GM23338 (cell line): ENCODE data around the gene CD247. TPM values are rescaled to one million over a fixed set of nuclear protein-coding genes. Genes with fewer than 3 reads are reported as not detected.

ENCODE experiments used
- ATAC-seq: fragments of 200-7000 bp; cut with Tn5 transposase; 3 replicates; pipeline ENCODE4 v1.9.1; 2020
- DNase-seq: peaks from one replicate; pipeline ENCODE4 v3.0.0-alpha.2; 2015; ENCODE audit warnings: low spot score
- H2AFZ ChIP-seq: fragments of 200-600 bp; sonication (generic); 2 replicates; pipeline ENCODE4 v1.8.0; 2016; ENCODE audit warnings: antibody characterized with exemption, mild to moderate bottlenecking, moderate library complexity
- H3F3A ChIP-seq: fragments of 200-600 bp; sonication (generic); replicated peaks from 2 replicates; pipeline ENCODE4 v1.8.0; 2017; ENCODE audit warnings: antibody characterized with exemption, mixed run types, low read depth
- H3K27ac ChIP-seq: fragments of 200-600 bp; sonication (generic); 2 replicates; pipeline ENCODE4 v1.6.1; 2016; ENCODE audit warnings: low read depth
- H3K27me3 ChIP-seq: fragments of 200-600 bp; sonication (generic); 2 replicates; pipeline ENCODE4 v1.8.0; 2016; ENCODE audit warnings: mild to moderate bottlenecking, mixed run types, moderate library complexity; ENCODE audit not compliant: insufficient read depth
- H3K36me3 ChIP-seq: fragments of 200-600 bp; sonication (generic); 2 replicates; pipeline ENCODE4 v1.8.0; 2016; ENCODE audit warnings: mild to moderate bottlenecking; ENCODE audit not compliant: insufficient read depth
- H3K4me1 ChIP-seq: fragments of 200-600 bp; sonication (generic); 2 replicates; pipeline ENCODE4 v1.8.0; 2016; ENCODE audit warnings: mild to moderate bottlenecking, moderate library complexity; ENCODE audit not compliant: insufficient read depth
- H3K4me2 ChIP-seq: fragments of 200-600 bp; sonication (generic); 2 replicates; pipeline ENCODE4 v1.7.1; 2017; ENCODE audit warnings: mixed run types
- H3K4me3 ChIP-seq: fragments of 200-600 bp; sonication (generic); 2 replicates; pipeline ENCODE4 v1.6.1; 2016; ENCODE audit warnings: mixed run types
- H3K79me2 ChIP-seq: fragments of 200-600 bp; sonication (generic); replicated peaks from 2 replicates; pipeline ENCODE4 v1.8.0; 2017; ENCODE audit warnings: mild to moderate bottlenecking; ENCODE audit not compliant: insufficient read depth
- H3K9me2 ChIP-seq: fragments of 200-600 bp; sonication (generic); 2 replicates; pipeline ENCODE4 v1.8.0; 2017; ENCODE audit not compliant: insufficient read depth
- H4K20me1 ChIP-seq: fragments of 200-600 bp; sonication (generic); replicated peaks from 2 replicates; pipeline ENCODE4 v1.8.0; 2017; ENCODE audit warnings: mild to moderate bottlenecking; ENCODE audit not compliant: insufficient read depth
- H3K27ac Mint-ChIP-seq: 2 replicates; pipeline ENCODE4 v1.8.0; 2020; ENCODE audit warnings: inconsistent platforms, mild to moderate bottlenecking, moderate library complexity, mixed read lengths
- H3K27me3 Mint-ChIP-seq: 3 replicates; pipeline ENCODE4 v1.8.0; 2022; ENCODE audit warnings: low read depth, mild to moderate bottlenecking, moderate library complexity, mixed read lengths, inconsistent platforms; ENCODE audit not compliant: insufficient read depth, poor library complexity
- H3K36me3 Mint-ChIP-seq: 3 replicates; pipeline ENCODE4 v1.8.0; 2021; ENCODE audit warnings: low read depth, mild to moderate bottlenecking, inconsistent platforms, moderate library complexity, mixed read lengths
- H3K4me1 Mint-ChIP-seq: 3 replicates; pipeline ENCODE4 v1.8.0; 2020; ENCODE audit warnings: mild to moderate bottlenecking, inconsistent platforms, mixed read lengths
- H3K4me3 Mint-ChIP-seq: 3 replicates; pipeline ENCODE4 v1.8.0; 2021; ENCODE audit warnings: moderate library complexity, mild to moderate bottlenecking, inconsistent platforms, mixed read lengths
- H3K9me3 Mint-ChIP-seq: 3 replicates; pipeline ENCODE4 v1.8.0; 2020; ENCODE audit warnings: moderate library complexity, mild to moderate bottlenecking, inconsistent platforms, mixed read lengths
- CREB1 ChIP-seq: fragments of 250-450 bp; sonication (Bioruptor Pico); IDR thresholded peaks from 2 replicates; pipeline ENCODE4 v1.5.0; 2020; ENCODE audit warnings: low read depth, mild to moderate bottlenecking, moderate library complexity
- EZH2 ChIP-seq: fragments of 200-600 bp; sonication (generic); IDR thresholded peaks from one replicate; pipeline ENCODE4 v1.8.0; 2017; ENCODE audit warnings: antibody characterized with exemption, mild to moderate bottlenecking, low read depth; ENCODE audit not compliant: unreplicated experiment
- EZH2phosphoT487 ChIP-seq: fragments of 200-600 bp; sonication (generic); IDR thresholded peaks from one replicate; pipeline ENCODE4 v1.8.1; 2018; ENCODE audit warnings: antibody characterized with exemption; ENCODE audit not compliant: unreplicated experiment
- JUNB ChIP-seq: IDR thresholded peaks from one replicate; pipeline ENCODE4 v1.6.1; 2016; ENCODE audit warnings: antibody characterized with exemption; ENCODE audit not compliant: unreplicated experiment
- NANOG ChIP-seq: IDR thresholded peaks from 2 replicates; pipeline ENCODE4 v1.6.1; 2016; ENCODE audit warnings: antibody characterized with exemption, borderline replicate concordance
- STAT1 ChIP-seq: IDR thresholded peaks from one replicate; pipeline ENCODE4 v1.6.1; 2016; ENCODE audit warnings: antibody characterized with exemption; ENCODE audit not compliant: unreplicated experiment
- ZNF114 ChIP-seq: fragments of 250-450 bp; sonication (Bioruptor Pico); IDR thresholded peaks from 2 replicates; pipeline ENCODE4 v1.5.0; 2020; ENCODE audit warnings: mild to moderate bottlenecking, moderate library complexity
- ZNF331 ChIP-seq: fragments of 250-450 bp; sonication (Bioruptor Pico); IDR thresholded peaks from 2 replicates; pipeline ENCODE4 v1.5.0; 2020; ENCODE audit warnings: low read depth, mild to moderate bottlenecking, moderate library complexity
- polyA plus RNA-seq: library from polyadenylated mRNA; unstranded; fragments of >200 nt; fragmentation: Nextera tagmentation; extraction: Ambion mirVana; gene quantifications from 2 replicates; pipeline ENCODE4 v1.2.1, GENCODE V29; 2016
- total RNA-seq: library from RNA; depleted of rRNA; stranded (reverse); fragments of >200 nt; shearing (Covaris generic); gene quantifications from 2 replicates; pipeline ENCODE4 v1.2.3, GENCODE V29; 2014
- TF ChIP-seq, protein P1 (sequence below): fragments of 250-450 bp; sonication (Bioruptor Pico); IDR thresholded peaks from 2 replicates; pipeline ENCODE4 v1.5.0; 2020; ENCODE audit warnings: mild to moderate bottlenecking, moderate library complexity
- TF ChIP-seq, protein P2 (sequence below): IDR thresholded peaks from one replicate; pipeline ENCODE4 v1.6.1; 2018; ENCODE audit warnings: antibody characterized with exemption; ENCODE audit not compliant: unreplicated experiment
- TF ChIP-seq, protein P3 (sequence below): IDR thresholded peaks from 2 replicates; pipeline ENCODE4 v1.6.1; 2016; ENCODE audit warnings: antibody characterized with exemption

Gene CD247
- total and polyA plus RNA-seq, 2 experiments from 2014 or later: 1.2 to 1.4 TPM

DNA sequence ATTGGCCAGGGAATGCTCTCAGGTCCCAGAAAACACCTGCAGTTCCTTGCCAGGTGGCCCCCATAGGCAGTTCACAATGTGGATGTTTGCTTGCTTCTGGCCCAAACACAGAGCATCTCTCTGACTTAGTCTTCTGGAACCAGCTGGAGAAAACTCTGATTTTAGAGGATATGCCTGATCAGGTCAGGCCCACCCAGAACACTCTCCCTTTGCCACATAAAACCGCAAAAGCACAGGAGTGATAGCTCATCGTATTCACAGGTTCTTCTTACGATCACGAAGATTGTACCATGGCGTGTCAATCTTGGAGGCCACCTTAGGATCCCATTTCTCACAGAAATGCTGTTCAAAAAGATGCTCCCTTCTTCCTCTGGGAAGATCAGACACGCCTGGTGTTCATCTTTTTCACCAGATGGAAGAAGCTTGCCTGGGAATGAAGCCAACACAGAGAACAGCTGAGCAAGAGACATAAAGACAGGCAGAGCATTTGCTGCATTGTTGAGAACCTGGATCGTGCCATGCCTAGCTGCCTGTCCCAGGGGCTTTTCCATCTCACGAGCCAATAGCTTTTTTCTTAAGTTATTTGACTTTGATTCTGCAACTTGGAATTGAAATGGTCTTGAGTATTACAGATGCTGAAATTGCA is 11.6 kb upstream of the CD247 start:
- H3F3A ChIP-seq: no peaks in the 10 kb centered on the region
- TF ChIP-seq, protein P1, sequence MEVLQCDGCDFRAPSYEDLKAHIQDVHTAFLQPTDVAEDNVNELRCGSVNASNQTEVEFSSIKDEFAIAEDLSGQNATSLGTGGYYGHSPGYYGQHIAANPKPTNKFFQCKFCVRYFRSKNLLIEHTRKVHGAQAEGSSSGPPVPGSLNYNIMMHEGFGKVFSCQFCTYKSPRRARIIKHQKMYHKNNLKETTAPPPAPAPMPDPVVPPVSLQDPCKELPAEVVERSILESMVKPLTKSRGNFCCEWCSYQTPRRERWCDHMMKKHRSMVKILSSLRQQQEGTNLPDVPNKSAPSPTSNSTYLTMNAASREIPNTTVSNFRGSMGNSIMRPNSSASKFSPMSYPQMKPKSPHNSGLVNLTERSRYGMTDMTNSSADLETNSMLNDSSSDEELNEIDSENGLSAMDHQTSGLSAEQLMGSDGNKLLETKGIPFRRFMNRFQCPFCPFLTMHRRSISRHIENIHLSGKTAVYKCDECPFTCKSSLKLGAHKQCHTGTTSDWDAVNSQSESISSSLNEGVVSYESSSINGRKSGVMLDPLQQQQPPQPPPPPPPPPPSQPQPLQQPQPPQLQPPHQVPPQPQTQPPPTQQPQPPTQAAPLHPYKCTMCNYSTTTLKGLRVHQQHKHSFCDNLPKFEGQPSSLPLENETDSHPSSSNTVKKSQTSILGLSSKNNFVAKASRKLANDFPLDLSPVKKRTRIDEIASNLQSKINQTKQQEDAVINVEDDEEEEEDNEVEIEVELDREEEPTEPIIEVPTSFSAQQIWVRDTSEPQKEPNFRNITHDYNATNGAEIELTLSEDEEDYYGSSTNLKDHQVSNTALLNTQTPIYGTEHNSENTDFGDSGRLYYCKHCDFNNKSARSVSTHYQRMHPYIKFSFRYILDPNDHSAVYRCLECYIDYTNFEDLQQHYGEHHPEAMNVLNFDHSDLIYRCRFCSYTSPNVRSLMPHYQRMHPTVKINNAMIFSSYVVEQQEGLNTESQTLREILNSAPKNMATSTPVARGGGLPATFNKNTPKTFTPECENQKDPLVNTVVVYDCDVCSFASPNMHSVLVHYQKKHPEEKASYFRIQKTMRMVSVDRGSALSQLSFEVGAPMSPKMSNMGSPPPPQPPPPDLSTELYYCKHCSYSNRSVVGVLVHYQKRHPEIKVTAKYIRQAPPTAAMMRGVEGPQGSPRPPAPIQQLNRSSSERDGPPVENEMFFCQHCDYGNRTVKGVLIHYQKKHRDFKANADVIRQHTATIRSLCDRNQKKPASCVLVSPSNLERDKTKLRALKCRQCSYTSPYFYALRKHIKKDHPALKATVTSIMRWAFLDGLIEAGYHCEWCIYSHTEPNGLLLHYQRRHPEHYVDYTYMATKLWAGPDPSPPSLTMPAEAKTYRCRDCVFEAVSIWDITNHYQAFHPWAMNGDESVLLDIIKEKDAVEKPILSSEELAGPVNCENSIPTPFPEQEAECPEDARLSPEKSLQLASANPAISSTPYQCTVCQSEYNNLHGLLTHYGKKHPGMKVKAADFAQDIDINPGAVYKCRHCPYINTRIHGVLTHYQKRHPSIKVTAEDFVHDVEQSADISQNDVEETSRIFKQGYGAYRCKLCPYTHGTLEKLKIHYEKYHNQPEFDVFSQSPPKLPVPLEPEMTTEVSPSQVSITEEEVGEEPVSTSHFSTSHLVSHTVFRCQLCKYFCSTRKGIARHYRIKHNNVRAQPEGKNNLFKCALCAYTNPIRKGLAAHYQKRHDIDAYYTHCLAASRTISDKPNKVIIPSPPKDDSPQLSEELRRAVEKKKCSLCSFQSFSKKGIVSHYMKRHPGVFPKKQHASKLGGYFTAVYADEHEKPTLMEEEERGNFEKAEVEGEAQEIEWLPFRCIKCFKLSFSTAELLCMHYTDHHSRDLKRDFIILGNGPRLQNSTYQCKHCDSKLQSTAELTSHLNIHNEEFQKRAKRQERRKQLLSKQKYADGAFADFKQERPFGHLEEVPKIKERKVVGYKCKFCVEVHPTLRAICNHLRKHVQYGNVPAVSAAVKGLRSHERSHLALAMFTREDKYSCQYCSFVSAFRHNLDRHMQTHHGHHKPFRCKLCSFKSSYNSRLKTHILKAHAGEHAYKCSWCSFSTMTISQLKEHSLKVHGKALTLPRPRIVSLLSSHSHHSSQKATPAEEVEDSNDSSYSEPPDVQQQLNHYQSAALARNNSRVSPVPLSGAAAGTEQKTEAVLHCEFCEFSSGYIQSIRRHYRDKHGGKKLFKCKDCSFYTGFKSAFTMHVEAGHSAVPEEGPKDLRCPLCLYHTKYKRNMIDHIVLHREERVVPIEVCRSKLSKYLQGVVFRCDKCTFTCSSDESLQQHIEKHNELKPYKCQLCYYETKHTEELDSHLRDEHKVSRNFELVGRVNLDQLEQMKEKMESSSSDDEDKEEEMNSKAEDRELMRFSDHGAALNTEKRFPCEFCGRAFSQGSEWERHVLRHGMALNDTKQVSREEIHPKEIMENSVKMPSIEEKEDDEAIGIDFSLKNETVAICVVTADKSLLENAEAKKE (CRISPR knock-in tag): no peak
- TF ChIP-seq, protein P2, sequence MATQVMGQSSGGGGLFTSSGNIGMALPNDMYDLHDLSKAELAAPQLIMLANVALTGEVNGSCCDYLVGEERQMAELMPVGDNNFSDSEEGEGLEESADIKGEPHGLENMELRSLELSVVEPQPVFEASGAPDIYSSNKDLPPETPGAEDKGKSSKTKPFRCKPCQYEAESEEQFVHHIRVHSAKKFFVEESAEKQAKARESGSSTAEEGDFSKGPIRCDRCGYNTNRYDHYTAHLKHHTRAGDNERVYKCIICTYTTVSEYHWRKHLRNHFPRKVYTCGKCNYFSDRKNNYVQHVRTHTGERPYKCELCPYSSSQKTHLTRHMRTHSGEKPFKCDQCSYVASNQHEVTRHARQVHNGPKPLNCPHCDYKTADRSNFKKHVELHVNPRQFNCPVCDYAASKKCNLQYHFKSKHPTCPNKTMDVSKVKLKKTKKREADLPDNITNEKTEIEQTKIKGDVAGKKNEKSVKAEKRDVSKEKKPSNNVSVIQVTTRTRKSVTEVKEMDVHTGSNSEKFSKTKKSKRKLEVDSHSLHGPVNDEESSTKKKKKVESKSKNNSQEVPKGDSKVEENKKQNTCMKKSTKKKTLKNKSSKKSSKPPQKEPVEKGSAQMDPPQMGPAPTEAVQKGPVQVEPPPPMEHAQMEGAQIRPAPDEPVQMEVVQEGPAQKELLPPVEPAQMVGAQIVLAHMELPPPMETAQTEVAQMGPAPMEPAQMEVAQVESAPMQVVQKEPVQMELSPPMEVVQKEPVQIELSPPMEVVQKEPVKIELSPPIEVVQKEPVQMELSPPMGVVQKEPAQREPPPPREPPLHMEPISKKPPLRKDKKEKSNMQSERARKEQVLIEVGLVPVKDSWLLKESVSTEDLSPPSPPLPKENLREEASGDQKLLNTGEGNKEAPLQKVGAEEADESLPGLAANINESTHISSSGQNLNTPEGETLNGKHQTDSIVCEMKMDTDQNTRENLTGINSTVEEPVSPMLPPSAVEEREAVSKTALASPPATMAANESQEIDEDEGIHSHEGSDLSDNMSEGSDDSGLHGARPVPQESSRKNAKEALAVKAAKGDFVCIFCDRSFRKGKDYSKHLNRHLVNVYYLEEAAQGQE: no peak
- TF ChIP-seq STAT1 (no peak), JUNB (no peak), EZH2phosphoT487 (no peak), EZH2 (no peak), ZNF331 (CRISPR knock-in tag) (no peak), CREB1 (CRISPR knock-in tag) (no peak), NANOG (no peak), ZNF114 (CRISPR knock-in tag) (no peak)
- TF ChIP-seq, protein P3, sequence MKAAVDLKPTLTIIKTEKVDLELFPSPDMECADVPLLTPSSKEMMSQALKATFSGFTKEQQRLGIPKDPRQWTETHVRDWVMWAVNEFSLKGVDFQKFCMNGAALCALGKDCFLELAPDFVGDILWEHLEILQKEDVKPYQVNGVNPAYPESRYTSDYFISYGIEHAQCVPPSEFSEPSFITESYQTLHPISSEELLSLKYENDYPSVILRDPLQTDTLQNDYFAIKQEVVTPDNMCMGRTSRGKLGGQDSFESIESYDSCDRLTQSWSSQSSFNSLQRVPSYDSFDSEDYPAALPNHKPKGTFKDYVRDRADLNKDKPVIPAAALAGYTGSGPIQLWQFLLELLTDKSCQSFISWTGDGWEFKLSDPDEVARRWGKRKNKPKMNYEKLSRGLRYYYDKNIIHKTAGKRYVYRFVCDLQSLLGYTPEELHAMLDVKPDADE: no peak
- no peak overlapping the region for H3K4me2 ChIP-seq
- no peak overlapping the region for H2AFZ ChIP-seq
- Mint-ChIP-seq H3K27ac (no peak overlapping the region), H3K27me3 (peaks cover 15% of the 10 kb centered on the region), H3K4me1 (peaks cover 6% of the 10 kb centered on the region), H3K36me3 (no peaks in the 10 kb centered on the region), H3K4me3 (no peak overlapping the region), H3K9me3 (no peaks in the 10 kb centered on the region)
- H3K9me2 ChIP-seq: no peaks in the 10 kb centered on the region
- DNase-seq (no peak), ATAC-seq (no peak)
- no peaks in the 10 kb centered on the region for H3K4me1 ChIP-seq
- H3K27ac ChIP-seq: no peak overlapping the region
- no peaks in the 10 kb centered on the region for H3K27me3 ChIP-seq
- no peaks in the 10 kb centered on the region for H3K79me2 ChIP-seq
- no peak overlapping the region for H3K4me3 ChIP-seq
- no peaks in the 10 kb centered on the region for H4K20me1 ChIP-seq
- H3K36me3 ChIP-seq: no peaks in the 10 kb centered on the region
